Smooth muscle cell (in vitro differentiated cells): ENCODE results near the gene MGRN1. TPM values are rescaled to one million over a fixed set of nuclear protein-coding genes. Genes with fewer than 3 reads are reported as not detected.

ENCODE experiments used
- DNase-seq: peaks from one replicate; lab custom pipeline; 2025; ENCODE audit not compliant: unreplicated experiment; lab: John Stamatoyannopoulos, UW
- H2AFZ ChIP-seq: fragments of 200-600 bp; sonication (generic); 2 replicates; pipeline ENCODE4 v1.6.0; 2016; ENCODE audit warnings: antibody characterized with exemption, low read depth, mild to moderate bottlenecking
- H3F3A ChIP-seq: fragments of 200-600 bp; sonication (generic); 2 replicates; pipeline ENCODE4 v1.6.0; 2017; ENCODE audit warnings: antibody characterized with exemption, low read depth
- H3K27ac ChIP-seq: fragments of 200-600 bp; sonication (generic); 2 replicates; pipeline ENCODE4 v1.5.1; 2016; ENCODE audit warnings: low read depth, mild to moderate bottlenecking
- H3K27me3 ChIP-seq: fragments of 200-600 bp; sonication (generic); 2 replicates; pipeline ENCODE4 v1.6.1; 2016; ENCODE audit warnings: low read depth, mild to moderate bottlenecking
- H3K36me3 ChIP-seq: fragments of 200-600 bp; sonication (generic); 2 replicates; pipeline ENCODE4 v1.5.1; 2016; ENCODE audit warnings: low read depth
- H3K4me1 ChIP-seq: fragments of 200-600 bp; sonication (generic); 2 replicates; pipeline ENCODE4 v1.5.1; 2016; ENCODE audit warnings: low read depth
- H3K4me2 ChIP-seq: fragments of 200-600 bp; sonication (generic); 2 replicates; pipeline ENCODE4 v1.6.0; 2016; ENCODE audit warnings: mild to moderate bottlenecking
- H3K4me3 ChIP-seq: fragments of 200-600 bp; sonication (generic); 2 replicates; pipeline ENCODE4 v1.5.1; 2016; ENCODE audit warnings: mild to moderate bottlenecking
- H3K79me2 ChIP-seq: fragments of 200-600 bp; sonication (generic); 2 replicates; pipeline ENCODE4 v1.6.0; 2016; ENCODE audit warnings: low read depth, mild to moderate bottlenecking
- H3K9ac ChIP-seq: fragments of 200-600 bp; sonication (generic); 2 replicates; pipeline ENCODE4 v1.6.0; 2016; ENCODE audit warnings: low read depth
- H3K9me3 ChIP-seq: fragments of 200-600 bp; sonication (generic); replicated peaks from 2 replicates; pipeline ENCODE4 v1.5.1; 2016; ENCODE audit warnings: low read depth
- H4K20me1 ChIP-seq: fragments of 200-600 bp; sonication (generic); 2 replicates; pipeline ENCODE4 v1.6.0; 2016; ENCODE audit warnings: low read depth
- WGBS: methylation state at CpG from one replicate; pipeline ENCODE4 v1.1.7; 2016; ENCODE audit warnings: low lambda C conversion rate; 5-methylcytosine and 5-hydroxymethylcytosine counted together
- polyA plus RNA-seq: library from polyadenylated mRNA; unstranded; fragments of >200 nt; fragmentation: Nextera tagmentation; extraction: Ambion mirVana; gene quantifications from 2 replicates; pipeline ENCODE4 v1.2.1, GENCODE V29; 2016
- total RNA-seq: library from RNA; depleted of rRNA; stranded (reverse); fragments of >200 nt; gene quantifications from 2 replicates; pipeline ENCODE4 v1.2.3, GENCODE V29; 2014
- TF ChIP-seq, protein P1 (sequence below): fragments of 200-600 bp; sonication (generic); IDR thresholded peaks from 2 replicates; pipeline ENCODE4 v1.5.1; 2017; ENCODE audit warnings: borderline replicate concordance, mild to moderate bottlenecking, antibody characterized with exemption; ENCODE audit not compliant: insufficient read depth, poor library complexity, severe bottlenecking

Gene MGRN1
- total and polyA plus RNA-seq, 2 experiments from 2014 or later = 22.0 to 23.2 TPM

DNA sequence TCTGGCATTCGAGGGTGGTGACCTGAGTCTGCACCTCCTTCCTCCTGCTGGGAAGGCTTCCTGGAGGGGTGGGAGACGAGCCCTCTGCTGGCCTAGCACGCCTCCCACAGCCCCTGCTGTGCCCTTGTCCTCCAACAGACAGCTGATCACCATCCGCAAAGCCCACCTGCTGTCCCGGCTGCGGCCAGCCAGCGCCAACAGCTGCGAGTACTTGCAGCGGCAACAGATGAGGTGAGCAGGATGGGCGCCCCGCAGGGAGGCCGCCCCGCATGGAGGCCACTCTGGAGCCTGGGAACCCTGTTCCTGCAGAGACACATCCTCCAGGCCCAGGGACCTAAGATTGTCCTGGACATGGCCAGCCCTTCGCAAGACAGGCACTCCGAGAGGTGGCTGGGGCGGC is 31.5 kb upstream of the MGRN1 start:
- Histone ChIP-seq H3K9me3 (no peaks in the 10 kb centered on the region), H2AFZ (no peak overlapping the region), H3K4me3 (no peak overlapping the region), H4K20me1 (no peaks in the 10 kb centered on the region), H3K4me2 (no peak overlapping the region), H3K27ac (no peak overlapping the region), H3K27me3 (no peaks in the 10 kb centered on the region), H3K9ac (no peak overlapping the region), H3F3A (no peaks in the 10 kb centered on the region), H3K79me2 (no peaks in the 10 kb centered on the region), H3K36me3 (no peaks in the 10 kb centered on the region), H3K4me1 (no peaks in the 10 kb centered on the region)
- TF ChIP-seq, protein P1, sequence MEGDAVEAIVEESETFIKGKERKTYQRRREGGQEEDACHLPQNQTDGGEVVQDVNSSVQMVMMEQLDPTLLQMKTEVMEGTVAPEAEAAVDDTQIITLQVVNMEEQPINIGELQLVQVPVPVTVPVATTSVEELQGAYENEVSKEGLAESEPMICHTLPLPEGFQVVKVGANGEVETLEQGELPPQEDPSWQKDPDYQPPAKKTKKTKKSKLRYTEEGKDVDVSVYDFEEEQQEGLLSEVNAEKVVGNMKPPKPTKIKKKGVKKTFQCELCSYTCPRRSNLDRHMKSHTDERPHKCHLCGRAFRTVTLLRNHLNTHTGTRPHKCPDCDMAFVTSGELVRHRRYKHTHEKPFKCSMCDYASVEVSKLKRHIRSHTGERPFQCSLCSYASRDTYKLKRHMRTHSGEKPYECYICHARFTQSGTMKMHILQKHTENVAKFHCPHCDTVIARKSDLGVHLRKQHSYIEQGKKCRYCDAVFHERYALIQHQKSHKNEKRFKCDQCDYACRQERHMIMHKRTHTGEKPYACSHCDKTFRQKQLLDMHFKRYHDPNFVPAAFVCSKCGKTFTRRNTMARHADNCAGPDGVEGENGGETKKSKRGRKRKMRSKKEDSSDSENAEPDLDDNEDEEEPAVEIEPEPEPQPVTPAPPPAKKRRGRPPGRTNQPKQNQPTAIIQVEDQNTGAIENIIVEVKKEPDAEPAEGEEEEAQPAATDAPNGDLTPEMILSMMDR = no peak
- 56% methylated on average over 16 of the region's 16 CpGs for WGBS
- DNase-seq = no peak

DNA sequence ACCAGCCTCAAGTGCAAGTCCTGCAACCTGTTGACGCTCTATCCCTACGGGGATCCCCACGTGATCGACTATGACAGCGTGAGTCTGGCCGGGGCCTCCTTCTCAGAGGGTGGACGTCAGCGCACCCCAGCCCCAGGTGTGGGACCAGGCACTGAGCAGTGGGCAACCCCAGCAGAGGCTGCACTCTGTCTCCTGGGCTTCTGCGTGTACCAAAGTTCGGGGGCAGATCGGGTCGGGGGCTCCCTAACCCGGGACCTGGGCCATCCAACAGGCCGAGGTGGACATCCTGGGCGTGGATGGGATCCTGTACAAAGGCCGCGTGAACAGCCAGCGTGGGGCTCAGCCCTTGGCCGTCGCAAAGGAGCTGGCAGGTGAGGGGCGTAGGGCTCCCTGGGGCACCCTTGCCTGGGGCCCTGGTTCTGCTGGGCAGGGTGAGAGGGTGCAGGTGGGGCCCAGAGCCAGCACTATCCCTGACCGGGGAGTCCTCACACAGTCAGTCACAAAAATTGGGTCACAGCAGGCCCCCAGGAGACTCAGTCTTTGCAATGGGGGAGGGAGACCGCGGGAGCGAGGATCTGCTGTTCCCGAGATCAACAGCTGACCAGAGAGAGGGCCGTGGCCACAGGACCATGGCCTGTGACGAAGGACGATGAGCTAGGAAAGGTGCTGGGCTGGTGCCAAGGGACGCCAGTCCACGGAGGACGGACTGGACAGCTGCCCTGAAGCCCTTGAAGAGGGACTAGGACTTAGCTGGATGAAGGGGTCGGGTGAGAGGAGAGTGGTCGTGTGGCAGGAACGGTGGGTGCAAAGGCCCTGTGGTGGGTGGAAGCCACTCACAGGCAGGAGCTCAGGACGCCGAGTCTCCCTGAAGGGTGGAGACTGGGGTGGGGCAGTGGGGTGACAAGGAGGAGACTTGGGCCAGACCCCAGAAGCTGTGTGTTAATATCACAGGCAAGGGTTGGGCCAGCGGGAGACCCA is 29.9 kb upstream of the MGRN1 start:
- Histone ChIP-seq H2AFZ (no peak overlapping the region), H3F3A (no peaks in the 10 kb centered on the region), H3K4me2 (no peak overlapping the region), H3K36me3 (no peaks in the 10 kb centered on the region), H3K4me1 (no peaks in the 10 kb centered on the region), H3K79me2 (no peaks in the 10 kb centered on the region), H4K20me1 (no peaks in the 10 kb centered on the region), H3K4me3 (no peak overlapping the region), H3K9ac (no peak overlapping the region), H3K27ac (no peak overlapping the region), H3K9me3 (no peaks in the 10 kb centered on the region), H3K27me3 (no peaks in the 10 kb centered on the region)
- TF ChIP-seq, protein P1 = no peak
- no peak for DNase-seq
- WGBS = 97% methylated on average over 38 of the region's 38 CpGs

DNA sequence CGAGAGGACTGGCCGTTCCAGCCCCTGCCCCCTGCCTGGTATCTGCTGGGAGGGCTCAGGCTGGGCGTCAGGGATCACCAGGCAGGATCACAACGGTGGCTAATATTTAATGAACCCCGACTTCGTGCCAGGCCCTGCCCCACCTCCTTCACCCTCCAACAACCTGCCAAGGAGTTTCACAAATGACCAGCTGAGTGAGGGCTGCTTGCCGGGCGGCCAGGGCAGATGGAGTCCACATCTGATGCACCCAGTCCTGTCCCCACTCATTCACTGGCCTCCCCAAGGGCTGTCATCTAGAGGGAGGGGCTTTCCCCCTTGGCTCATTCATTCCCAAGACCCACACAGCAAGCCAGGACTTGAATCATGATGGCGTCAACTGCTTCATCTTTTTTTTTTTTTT is 27.5 kb upstream of the MGRN1 start:
- Histone ChIP-seq H3K27me3 (no peaks in the 10 kb centered on the region), H3K4me3 (no peak overlapping the region), H3F3A (no peaks in the 10 kb centered on the region), H3K27ac (no peak overlapping the region), H3K9me3 (no peaks in the 10 kb centered on the region), H3K4me2 (no peak overlapping the region), H4K20me1 (no peaks in the 10 kb centered on the region), H3K9ac (no peak overlapping the region), H2AFZ (no peak overlapping the region), H3K79me2 (no peaks in the 10 kb centered on the region), H3K36me3 (no peaks in the 10 kb centered on the region), H3K4me1 (no peaks in the 10 kb centered on the region)
- WGBS = 83% methylated on average over 9 of the region's 9 CpGs
- no peak for DNase-seq
- TF ChIP-seq, protein P1 = no peak
